ENCODE results near the gene ST3GAL3.

DNA sequence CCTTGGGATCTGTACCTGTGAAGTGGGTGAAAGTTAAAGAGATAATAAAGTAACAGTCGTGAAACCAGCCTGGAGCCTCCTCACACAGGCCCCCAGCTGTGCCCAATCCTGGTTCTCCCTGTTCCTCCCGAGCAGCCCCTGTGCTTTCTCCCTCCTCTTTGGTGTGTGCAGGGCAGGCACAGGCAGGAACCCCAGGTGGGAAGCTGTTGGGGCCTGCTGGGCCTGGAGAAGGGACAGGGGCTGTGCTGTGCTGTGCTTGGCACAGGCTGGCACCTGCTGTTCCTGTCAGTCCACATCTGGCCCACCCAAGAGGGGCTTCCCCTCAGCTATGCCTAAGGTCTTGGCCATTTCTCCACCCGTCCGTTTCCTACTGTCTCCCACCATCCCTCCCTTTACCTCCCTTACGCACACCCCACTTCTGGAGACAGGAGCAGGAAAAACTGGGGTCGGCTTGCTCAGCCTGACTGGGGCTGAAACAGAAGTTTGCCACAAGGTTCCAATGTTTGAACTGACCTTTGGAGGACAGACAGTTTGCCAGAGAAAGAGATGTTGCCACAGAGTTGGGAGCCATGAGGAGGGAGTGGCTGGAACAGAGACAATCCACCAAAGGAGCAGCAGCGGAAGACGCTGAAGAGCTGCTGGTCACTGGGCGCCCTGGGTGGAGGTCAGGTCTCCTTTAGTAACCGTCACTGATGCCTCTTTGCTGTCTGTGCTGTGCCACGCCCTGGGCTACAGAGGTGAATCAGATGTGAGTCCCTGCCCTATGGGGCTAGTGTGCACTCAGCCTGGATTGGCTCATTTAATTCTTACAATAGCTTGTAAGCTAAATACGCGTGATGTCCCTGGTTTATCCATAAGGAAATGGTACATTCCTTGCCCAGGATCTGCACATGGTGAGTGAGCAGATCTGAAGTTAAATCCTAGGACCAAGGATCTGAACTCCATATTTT is 207.5 kb downstream of the ST3GAL3 start:
- TF ChIP-seq, protein P1, sequence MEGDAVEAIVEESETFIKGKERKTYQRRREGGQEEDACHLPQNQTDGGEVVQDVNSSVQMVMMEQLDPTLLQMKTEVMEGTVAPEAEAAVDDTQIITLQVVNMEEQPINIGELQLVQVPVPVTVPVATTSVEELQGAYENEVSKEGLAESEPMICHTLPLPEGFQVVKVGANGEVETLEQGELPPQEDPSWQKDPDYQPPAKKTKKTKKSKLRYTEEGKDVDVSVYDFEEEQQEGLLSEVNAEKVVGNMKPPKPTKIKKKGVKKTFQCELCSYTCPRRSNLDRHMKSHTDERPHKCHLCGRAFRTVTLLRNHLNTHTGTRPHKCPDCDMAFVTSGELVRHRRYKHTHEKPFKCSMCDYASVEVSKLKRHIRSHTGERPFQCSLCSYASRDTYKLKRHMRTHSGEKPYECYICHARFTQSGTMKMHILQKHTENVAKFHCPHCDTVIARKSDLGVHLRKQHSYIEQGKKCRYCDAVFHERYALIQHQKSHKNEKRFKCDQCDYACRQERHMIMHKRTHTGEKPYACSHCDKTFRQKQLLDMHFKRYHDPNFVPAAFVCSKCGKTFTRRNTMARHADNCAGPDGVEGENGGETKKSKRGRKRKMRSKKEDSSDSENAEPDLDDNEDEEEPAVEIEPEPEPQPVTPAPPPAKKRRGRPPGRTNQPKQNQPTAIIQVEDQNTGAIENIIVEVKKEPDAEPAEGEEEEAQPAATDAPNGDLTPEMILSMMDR (IDR thresholded peaks at IDR 0.05; ENCODE audit: poor library complexity), result no peak
- no peak for TF ChIP-seq EZH2 (IDR thresholded peaks at IDR 0.05; ENCODE audit: borderline replicate concordance)

Data from hepatocyte (in vitro differentiated cells).